IPS-NIHi7 (cell line): Measurements from ENCODE around the gene ADH7.
"Not testable (repeated sequence)": the region's sequence is repeated elsewhere in the genome, so short reads cannot be mapped to it uniquely, and the experiment has no call there.

ENCODE experiments used
- DNase-seq: peaks from one replicate; pipeline ENCODE4 v3.0.0; 2012; ENCODE audit warnings: mixed read lengths; ENCODE audit errors: extremely low spot score

Gene ADH7

DNA sequence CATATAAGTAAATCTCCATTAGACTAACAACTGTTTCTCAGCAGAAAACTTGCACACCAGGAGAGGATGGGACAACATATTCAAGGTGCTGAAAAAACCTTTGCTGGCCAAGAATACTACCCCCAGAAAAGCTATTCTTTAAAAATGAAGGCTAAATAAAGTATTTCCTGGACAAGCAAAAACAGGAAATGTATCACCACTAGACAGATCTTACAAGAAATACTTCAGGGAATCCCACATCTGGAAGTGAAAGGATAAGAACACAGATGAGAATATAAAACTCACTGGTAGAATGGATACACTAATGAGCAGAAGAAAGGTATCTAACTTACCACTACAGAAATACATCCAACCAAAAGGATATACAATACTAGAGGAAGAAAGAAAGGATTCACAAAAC is 55.6 kb downstream of the ADH7 start:
- DNase-seq: no peak

DNA sequence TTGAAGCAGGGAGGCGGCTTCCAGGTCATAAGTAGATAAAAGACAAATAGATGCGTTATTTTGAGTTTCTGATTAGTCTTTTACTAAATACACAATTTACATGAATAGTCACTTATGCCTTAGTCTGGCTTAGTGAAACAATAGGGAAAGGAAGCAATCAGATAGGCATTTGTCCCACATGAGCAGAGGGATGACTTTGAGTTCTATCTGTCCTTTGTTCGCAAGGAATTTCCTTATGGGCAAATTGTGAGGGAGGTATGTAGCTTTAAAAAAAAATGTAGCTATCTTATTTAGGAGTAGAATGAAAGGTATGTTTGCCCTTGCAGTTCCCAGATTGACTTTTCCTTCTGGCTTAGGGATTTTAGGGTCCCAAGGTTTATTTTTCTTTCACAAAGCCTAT is 56.3 kb downstream of the ADH7 start:
- no peak for DNase-seq

DNA sequence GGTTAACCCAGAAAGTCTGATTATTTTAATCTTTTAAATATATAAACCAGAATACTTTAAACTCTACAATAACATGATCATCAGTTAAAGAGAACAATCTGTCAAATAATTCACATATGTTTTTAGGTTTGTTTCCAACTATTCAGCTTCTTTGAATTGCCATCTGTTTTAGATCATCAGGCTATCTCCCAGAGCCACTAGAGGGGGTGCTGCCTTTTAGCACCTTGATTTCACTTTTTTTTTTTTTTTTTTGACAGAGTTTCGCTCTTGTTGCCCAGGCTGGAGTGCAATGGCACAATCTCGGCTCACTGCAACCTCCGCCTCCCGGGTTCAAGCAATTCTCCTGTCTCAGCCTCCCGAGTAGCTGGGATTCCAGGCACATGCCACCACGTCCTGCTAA is 57.8 kb downstream of the ADH7 start:
- DNase-seq: peak; percentile 29

DNA sequence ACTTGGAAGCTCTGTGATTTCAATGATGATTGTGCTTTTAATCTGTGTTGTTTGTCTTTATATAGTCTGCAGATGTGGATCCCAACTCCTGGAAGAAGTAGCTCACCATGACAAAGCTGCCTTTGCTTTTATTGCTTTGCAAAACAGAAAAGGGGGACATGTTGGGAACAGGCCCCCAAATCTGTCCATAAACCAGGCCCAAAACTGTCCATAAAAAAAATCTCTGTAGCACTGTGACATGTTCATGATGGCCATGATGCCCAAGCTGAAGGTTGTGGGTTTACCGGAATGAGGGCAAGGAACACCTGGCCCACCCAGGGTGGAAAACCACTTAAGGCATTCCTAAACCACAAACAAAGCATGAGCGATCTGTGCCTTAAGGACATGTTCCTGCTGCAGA is 62.7 kb downstream of the ADH7 start:
- not testable (repeated sequence) for DNase-seq

DNA sequence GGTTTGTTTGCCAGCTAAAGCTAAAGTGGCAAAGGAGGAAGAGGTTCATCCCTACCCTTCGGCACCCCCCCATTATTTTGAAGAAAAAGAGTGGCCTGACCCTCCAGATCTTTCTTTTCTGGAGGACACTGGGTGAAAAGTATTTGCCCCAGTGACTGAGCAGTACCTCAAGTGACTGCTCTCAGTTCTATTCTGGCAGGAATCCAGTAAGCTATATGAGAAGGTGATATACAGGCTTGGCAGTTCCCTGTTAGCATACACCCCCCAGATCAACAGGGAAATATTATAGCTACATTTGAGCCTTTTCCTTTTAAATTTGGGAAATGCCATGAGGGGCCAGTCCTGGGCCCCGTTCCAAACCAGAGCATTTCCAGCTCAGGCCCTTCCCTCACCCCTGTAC is 67.3 kb downstream of the ADH7 start:
- DNase-seq: not testable (repeated sequence)

DNA sequence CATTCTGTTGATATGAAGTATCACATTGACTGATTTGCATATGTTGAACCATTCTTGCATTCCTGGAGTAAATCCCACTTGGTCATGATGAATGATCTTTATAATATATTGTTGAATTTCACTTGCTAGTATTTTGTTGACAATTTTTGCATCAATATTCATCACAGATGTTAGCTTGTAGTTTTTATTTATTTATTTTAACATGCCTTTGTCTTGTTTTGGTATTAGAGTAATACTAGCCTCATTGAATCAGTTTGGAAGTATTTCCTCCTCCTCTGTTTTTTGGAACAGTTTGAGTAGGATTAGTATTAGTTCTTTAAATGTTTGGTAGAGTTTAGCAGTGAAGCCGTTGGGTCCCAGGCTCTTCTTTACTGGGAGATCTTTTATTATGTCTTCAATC is 68.7 kb downstream of the ADH7 start:
- no peak for DNase-seq

DNA sequence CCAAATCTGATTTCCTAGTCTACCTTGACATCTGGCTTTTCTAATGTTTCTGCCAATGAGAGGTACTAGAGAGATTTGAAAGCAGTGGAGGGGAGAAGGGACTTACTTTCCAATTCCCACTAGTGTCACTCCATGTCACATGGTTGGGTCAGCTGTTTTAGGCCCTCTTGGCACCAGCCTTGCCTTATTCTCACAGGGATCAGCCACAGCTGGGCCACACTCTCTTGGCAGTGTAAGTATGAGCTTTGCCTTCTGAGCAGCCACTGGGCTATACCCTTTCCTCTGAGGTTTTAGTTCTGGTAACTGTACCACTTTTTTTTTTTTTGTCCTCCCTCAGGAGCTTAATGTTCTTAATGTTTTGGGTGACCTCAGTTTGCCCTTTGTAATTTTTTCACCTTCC is 72.4 kb downstream of the ADH7 start:
- no peak for DNase-seq
